Mammary epithelial cell (primary cell): ENCODE data around the gene ANO1.

ENCODE experiments used
- CTCF ChIP-seq, 2 donors: IDR thresholded peaks in 1 of 2; conservative IDR thresholded peaks in 1 of 2; 2 replicates each; pipeline ENCODE4 v1.5.1; 2011 to 2012; ENCODE audit warnings: inconsistent platforms in 2 of 2, low read length in 2 of 2, mild to moderate bottlenecking in 2 of 2, control low read depth in 1 of 2, low read depth in 1 of 2; ENCODE audit not compliant: insufficient read depth in 1 of 2; ENCODE audit errors: extremely low read depth in 1 of 2
- EZH2 ChIP-seq: IDR thresholded peaks from 2 replicates; pipeline ENCODE4 v1.6.1; 2012; ENCODE audit warnings: low read length, inconsistent platforms, borderline replicate concordance

- TF ChIP-seq CTCF (conservative IDR thresholded peaks at IDR 0.05 in 1 of 2, IDR thresholded peaks at IDR 0.05 in 1 of 2; ENCODE audit: extremely low read depth in 1 of 2, insufficient read depth in 1 of 2, low read depth in 1 of 2, low read length in 2 of 2) (no peak), EZH2 (no peak)
These were observed 46.3 kb downstream of the ANO1 start for GRCh38 chr11:70124321-70125000.
